NAMALWA (cell line): ENCODE data around the gene HAVCR2.
"Not testable (repeated sequence)": the region's sequence is repeated elsewhere in the genome, so short reads cannot be mapped to it uniquely, and the experiment has no call there.

ENCODE experiments used
- DNase-seq: peaks from one replicate; pipeline ENCODE4 v3.0.0-alpha.2; 2015; ENCODE audit warnings: low spot score

The HAVCR2 gene

DNA sequence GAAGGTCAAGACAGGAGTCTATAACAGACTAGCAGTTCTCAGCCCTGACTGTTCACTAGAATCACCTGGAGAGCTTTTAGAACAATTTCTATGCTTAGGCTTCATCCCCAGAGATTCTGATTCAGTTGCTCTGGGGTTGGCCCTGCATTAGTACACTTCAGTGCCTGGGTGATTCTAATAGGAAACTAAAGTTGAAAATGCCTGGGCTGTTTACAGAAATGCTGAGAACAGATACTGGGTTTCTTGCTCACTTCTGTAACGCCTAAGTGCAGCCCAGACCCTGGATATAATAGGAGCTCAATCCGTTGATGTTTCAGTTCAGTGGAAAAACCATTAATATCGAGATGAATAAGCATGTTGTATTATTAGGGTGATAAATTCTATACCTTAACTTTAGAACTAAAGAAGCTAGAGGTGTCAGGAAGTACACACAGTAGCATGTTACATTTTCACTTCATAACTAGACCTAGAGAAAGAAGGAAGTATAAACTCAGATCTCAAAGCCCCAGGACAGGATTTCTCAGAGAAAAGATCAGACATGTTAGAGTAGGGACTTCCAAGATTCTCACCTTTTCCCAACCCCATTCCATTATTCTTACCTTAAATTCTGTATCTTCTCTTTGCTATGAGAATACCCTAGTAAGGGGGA is 20.4 kb downstream of the HAVCR2 start:
- DNase-seq, result no peak

DNA sequence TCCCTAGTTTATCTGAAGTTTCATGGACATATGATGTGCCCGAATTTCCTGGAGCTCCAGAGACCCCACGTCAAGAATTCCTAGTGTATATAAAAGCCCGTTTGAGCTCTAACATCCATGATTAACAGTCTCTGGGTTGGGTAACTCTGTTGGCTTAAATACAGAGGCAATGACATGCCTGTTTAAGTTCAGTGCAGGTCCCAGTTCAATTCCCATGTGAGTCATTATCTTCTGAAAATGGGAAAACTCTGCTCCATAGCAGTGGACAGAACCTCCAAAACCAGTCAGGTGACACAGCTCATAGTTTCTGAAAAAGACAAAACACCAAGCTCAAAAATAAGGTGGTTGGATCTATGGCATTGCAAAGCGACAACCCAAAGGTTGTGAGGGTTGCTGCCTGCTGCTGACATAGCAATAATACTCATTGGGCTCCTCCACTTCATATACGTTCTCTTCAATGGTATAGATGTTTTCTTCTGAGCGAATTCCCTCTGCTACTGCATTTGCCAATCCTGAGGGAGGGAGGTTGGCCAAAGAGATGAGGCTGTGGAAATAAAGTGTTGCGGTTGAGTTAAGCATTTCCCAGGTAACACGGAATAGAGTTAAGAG is 22.0 kb downstream of the HAVCR2 start:
- no peak for DNase-seq

DNA sequence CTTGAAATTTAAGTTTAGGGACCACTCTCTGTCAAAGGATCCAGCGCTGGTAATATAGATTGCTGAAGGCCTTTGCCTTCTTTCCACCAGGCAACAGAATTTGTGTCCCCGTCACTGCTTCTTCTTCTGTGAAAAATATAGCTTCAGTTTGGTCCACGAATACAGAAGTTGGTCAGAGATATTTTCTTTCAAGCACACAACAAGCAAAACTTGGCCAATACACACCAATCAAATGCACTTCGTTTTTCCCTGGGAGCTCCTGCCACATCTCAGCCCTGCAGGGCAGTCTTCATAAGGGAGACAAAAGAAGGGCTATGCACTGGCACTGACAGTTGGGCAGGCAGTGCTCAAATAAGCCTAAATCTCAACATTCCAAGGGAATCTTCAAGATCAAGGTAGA is 22.9 kb downstream of the HAVCR2 start:
- DNase-seq, result no peak

DNA sequence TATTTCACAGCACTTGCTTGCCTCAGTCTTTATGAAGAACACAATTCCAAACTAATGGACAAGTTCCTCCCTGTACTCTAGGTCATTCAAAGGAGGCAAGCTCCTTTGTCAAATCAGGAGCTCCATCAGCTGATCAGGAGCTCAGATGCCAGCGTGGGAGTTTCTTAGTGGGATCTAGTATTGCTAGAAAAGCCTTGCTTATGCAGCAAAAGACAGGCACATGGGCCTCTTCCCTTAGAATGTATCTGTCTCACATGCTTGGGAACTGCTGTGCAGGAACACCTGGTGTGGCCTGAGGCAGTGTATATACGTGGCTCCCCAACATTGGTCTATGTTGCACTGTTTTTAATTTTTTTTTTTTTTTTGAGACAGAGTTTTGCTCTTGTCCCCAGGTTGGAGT is 28.6 kb downstream of the HAVCR2 start:
- DNase-seq, result no peak

DNA sequence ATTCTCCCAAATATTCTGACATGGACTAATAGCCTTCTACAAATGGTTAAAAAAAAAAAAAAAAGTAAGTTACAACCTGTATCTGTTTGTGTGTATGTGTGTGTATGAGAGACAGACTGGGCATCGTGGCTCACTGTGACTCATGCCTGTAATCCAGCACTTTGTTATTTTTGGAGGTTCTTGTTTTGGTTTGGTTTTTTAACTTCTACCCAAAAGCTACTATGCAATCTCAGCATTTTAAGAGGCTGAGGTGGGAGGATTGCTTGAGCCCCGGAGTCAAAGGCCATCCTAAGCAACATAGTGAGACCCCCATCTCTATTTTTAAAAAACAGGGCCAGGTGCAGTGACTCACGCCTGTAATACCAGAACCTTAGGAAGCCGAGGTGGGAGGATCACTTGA is 32.3 kb downstream of the HAVCR2 start:
- no peak for DNase-seq

DNA sequence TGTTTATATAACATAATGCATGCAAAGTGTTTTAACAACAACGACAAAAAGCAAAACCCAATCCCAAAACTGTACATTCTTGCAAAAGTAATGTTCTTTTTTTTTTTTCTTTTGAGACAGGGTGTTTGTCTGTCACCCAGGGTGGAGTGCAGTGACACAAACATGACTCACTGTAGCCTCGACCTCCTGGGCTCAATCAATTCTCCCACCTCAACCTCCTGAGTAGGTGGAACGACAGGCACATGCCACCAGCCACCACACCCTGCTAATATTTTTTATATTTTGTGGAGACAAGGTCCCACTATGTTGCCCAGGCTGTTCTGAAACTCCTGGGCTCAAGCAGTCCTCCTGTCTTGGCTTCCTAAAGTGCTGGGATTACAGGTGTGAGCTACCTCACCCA is 36.3 kb downstream of the HAVCR2 start:
- DNase-seq, result no peak

DNA sequence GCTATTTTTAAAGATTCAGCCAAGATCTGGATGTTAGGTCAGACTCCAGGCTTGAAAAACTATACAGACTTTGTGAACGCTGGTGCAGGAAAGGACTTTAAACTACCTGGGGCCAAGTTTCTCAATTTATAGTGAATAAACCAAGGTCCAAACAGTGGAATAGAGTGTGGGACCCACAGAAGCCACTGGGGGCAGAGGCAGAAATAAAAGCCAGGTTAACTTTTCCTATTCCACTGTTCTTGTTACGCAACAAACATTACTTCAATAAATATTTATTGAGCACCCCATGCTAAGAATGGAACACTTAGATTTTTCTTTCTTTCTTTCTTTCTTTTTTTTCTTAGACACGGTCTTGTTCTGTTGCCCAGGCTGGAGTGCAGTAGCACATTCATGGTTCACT is 38.9 kb downstream of the HAVCR2 start:
- no peak for DNase-seq

DNA sequence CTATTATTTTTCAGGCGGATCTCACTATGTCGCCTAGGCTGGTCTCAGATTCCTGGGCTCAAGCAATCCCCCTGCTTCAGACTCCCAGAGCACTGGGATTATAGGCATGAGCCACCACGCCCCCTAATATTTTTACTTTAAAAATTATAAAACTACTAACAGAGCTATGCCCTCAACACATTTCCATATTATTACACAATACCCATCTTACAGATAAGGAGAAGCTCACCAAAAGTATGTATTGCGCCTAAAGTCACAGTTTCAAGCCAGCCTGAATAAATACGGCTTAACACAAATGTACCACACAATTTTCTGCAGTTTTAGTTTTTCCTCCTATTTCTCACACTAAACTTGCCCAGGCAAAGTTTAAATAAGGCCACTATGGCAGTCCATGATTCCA is 40.1 kb downstream of the HAVCR2 start:
- no peak for DNase-seq

DNA sequence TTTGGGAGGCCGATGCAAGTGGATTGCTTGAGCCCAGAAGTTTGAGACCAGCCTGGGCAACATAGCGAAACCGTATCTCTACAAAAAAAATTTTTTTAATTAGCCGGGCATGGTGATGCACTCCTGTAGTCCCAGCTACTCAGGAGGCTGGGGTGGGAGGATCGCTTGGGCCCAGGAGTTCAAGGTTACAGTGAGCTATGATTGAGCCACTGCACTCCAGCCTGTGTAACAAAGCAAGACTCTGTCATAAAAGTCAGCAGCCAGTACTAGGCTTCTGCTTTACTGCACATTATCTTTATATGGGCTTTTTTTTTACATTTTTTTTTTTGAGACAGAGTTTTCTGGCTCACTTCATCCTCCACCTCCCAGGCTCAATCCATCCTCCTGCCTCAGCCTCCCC is 40.5 kb downstream of the HAVCR2 start:
- DNase-seq, result no peak

DNA sequence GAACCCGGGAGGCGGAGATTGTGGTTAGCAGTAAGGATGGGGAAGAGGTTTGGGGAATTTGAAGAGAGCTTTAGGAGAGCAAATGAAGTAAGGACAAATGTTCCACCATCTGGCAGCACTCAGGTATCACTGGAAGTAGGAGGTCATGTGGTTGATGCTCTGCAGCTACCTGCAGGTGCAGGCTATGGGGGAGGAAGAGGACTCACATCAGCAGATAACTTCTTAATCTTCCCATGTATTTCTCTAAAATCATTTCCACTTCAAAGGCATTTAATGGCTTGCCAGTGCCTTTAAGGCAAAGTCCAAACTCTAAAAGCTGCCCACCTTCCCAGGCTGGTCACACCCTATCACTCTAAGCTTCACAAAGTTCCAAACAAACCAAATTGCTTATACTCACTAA is 41.8 kb downstream of the HAVCR2 start:
- DNase-seq, result no peak

DNA sequence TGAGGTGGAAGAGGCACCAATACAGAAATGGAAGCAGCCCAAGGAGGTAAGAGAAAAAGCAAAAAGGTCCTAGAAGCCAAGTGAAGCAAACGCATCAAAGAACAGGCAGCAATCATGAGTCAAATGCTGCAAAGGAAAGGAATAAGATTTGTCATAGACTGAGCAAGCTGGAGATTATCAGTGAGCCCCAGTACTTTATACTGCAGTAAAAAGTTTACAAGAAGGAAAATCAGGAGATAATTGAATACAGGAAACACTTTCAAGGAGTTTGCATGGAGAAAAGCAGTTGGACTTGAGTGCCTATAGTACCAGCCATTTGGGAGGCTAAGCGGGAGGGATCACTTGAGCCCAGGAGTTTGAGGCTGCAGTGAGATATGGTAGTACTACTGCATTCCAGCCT is 42.8 kb downstream of the HAVCR2 start:
- DNase-seq, result no peak

DNA sequence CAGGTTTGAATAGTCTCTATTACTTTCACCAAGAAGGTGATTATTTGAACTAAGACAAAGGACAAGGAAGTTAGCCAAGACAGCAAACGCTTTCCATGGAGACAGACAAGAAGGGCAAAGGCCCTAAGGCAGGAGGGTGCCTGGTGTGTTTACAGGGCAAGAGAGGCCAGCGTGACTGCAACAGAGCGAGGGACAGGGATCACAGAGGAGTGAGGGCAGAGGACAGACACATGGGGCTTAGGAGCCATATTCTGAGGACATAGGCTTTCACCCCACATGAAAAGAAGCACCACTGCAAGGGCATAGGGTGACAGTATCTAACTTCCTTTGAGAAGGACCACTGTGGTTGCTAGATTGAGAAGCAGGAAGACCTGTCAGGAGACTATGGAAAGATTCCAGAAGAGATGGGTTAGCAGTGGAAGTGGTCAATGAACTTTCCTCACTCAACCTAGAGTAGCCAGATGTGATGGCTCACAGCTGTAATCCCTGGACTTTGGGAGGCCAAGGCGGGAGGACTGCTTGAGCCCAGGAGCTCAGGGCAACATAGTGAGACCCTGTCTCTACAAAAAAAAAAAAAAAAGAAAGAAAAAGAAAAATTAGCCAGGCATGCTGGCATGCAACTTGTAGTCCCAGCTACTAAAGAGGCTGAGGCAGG is 44.9 kb downstream of the HAVCR2 start:
- no peak for DNase-seq

DNA sequence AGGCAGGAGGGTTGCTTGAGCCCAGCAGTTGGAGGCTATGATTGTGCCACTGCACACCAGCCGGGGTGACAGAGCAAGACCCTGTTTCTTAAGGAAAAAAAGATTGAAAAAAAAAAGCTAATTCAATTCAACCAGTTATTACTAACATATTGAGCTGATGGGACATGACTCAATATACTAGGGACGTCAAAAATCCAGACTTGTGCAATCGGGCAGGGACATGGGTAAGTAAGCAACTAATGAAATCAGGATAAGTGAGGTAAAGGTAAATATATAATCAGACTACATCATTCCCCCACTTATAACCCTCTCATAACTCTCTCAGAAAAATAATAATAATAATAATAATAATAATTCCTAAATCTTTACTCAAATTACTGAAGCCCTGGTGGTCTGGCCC is 49.0 kb downstream of the HAVCR2 start:
- DNase-seq, result no peak

DNA sequence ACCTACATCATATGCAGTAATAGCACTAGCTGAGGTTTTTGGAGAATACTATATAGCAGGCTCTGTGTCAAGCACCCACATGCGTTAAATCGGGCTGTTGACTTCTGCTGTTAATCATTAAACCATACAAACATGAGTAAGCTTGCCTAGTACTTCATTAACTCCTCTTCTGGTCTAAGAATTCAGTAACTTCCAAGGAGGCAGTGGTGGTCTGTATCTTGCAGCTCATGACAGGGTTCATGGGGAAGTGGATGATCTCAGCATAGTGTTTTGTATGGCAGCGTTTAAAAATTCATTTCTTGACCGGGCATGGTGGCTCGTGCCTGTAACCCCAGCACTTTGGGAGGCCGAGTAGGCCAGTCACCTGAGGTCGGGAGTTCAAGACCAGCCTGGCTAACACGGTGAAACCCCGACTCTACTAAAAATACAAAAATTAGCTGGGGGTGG is 49.7 kb downstream of the HAVCR2 start, which contains the start of gene HAVCR1:
Gene HAVCR1, minus strand, starts transcription at position 24 of the 447 bp plus-strand sequence. CDS start 1,173 bp downstream, outside the sequence.
- no peak for DNase-seq

DNA sequence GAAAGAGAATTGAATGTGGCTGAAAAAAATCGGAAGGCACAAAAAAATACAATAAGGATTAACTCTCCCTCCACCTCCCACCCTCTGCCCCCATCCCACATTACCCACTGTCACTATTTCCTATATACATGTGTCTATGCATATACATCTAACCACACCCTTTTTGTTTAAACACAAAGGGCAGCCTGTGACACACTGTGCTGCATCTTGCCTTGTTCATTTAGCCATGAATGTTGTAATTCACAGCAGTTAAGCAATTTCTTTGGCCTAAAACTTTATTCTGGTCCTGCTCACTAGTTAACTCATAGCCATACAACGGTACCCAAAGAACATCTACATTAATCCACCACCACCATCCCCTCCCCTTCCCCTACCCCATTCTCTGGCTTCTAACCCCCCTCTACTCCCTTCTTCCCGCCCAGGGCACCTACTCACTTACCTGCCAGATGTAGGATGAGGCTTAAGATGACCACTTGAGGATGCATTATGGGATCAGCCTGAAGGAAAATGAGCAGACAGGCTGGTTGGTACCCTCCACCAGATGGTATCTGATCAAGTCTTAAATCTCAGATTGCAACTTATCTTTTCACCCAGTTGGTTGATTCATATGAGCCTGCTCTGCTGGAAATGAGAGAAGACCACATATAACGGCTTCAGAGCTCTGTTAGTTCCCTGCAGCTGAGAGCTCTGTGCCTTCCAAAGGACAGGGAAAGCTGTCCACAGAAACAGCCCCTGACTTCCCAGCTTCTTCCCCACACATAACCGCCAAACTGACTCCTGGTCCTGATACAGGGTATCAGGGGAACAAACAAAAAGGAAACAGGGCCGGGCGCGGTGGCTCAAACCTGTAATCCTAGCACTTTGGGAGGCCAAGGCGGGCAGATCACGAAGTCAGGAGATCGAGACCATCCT is 51.1 kb downstream of the HAVCR2 start:
- DNase-seq, result no peak

DNA sequence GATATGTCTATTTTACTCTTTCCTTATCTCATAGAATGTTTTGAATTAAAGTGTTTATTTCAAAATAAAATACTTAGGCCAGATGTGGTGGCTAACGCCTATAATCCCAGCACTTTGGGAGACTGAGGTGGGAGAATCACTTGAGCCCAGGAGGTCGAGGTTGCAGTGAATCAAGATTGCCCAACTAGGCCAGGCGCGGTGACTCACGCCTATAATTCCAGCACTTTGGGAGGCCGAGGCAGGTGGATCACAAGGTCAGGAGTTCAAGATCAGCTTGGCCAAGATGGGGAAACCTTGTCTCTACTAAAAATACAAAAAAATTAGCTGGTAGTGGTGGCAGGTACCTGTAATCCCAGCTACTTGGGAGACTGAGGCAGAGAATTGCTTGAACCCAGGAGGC is 52.0 kb downstream of the HAVCR2 start:
- DNase-seq, result not testable (repeated sequence)

DNA sequence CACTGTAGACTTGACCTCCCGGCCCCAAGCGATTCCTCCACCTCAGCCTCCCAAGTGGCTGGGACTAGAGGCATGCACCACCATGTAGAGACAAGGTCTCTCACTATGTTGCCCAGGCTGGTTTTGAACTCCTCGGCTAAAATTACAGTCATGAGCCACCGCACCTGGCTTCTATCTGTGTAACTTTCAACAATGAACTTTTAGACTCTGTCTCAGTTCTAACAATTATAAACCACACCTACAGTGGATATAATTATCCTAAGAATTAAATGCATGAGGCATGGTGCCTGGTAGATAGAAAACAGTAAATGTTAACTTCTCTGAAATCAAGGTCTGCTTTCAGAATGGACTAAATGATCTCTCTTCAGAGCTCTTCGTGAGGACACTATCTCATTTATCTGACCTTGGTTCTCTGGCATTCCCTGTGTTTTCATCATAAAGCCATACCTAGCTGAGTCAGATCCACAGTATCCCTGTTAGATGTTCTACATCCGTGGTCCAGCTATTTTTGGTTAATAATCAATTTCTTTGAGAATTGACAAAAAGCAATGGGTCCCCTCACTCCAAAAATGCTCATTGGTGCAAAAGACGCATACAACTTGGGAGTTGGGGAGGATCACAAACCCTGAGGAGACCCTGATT is 57.1 kb downstream of the HAVCR2 start:
- no peak for DNase-seq

DNA sequence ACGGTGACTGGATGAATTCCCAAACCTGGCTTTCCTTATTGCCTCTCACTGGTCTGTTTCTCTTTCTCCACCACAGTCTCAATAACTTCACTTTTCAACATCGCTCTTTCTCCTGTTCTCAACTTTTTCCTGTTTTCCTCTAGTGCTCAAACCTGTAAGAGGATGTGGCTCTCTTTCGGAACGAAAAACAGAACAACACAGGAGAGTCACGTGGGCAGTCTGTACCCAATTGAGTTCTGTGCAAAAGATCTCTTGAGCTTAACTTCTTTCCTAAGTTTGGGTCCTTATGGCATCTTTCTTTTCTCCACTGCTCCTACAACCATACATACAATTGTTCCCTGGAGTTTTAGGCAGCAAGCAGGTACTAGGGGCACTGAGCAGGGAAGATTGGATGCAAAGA is 58.8 kb downstream of the HAVCR2 start:
- DNase-seq, result no peak

DNA sequence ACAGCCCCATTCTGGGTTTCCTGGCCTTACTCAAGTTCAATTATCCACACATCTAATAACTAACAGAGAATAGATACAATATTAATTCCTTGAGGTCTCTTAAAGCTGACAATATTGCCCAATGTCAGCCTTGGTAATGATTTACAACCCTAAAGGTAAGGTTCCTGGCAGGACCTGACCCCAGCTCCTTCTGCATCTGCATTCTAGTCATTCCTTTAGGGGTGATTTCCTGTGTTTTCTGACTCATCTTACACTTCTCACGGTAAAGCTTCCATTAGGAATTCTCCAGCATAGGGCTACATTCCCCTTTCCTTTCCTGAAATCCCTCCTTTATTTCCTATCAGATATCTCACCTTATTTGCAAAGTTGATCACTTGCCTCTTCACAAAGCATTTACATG is 59.2 kb downstream of the HAVCR2 start:
- DNase-seq, result no peak

DNA sequence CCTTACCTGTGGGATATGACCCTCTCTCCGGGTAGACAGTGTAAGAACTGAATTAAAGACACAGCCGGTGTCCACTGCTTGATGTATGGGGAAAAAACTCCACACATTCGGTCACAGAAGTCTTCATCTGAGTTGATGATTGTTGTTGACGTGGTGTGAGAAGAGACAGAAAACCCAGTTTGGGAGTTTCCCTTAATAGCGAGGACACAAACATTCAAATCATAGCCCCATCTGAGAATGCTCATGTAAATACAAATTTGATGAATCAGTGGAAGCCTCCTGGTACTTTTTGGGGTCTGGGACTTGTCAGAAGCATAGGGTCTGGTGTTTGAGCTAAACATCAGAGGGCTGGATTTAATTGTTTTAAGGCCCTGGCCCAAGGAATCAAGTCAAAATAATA is 60.9 kb downstream of the HAVCR2 start:
- no peak for DNase-seq

DNA sequence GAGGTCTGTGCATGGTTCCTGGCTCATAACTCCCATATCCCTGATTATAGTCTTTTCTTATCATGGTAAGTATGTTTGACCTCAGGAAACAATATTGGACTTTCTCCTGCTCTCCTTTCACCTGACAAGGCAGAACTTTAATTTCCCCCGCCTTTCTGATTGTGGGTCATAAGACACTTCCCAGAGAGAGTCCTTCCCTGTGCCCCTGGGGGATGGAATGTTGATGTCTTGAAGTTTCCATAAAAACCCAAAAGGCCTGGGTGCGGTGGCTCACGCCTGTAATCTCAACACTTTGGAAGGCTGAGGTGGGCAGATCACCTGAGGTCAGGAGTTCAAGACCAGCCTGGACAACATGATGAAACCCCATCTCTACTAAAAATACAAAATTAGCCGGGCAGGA is 61.8 kb downstream of the HAVCR2 start:
- DNase-seq, result not testable (repeated sequence)

DNA sequence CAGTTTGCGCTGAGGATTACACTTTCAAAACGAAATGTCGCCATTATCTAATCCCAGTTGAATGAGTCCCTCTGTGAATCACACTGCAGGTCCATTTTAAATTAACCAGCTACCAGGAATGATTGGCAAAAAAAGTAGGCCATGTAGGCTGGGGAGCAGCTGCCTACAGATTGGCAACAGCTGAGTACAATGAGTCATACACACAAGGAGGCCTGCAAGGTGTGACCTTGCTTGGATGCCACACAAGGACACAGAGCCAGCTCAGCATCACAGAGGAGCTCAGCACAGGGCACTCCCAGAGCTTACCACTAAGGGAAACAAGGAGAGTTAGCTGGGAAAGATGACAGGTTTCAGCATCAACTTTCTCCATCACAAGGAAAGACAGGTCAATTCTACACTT is 62.8 kb downstream of the HAVCR2 start:
- no peak for DNase-seq
